D721Med (cell line): ENCODE data around the gene MVK.

Experiments
- DNase-seq: peaks from one replicate; pipeline ENCODE4 v3.0.0; 2011; ENCODE audit warnings: low spot score; ENCODE audit not compliant: insufficient read length
- FAIRE-seq: peaks from 2 replicates; lab custom pipeline; 2011; peaks lifted over from hg19 to GRCh38; lab: Jason Lieb, UNC
- TF ChIP-seq, protein P1 (sequence below): IDR thresholded peaks from 2 replicates; pipeline ENCODE4 v1.5.1; 2012; ENCODE audit warnings: mild to moderate bottlenecking, control low read depth; ENCODE audit not compliant: insufficient read depth; ENCODE audit errors: missing control alignments

Gene MVK

DNA sequence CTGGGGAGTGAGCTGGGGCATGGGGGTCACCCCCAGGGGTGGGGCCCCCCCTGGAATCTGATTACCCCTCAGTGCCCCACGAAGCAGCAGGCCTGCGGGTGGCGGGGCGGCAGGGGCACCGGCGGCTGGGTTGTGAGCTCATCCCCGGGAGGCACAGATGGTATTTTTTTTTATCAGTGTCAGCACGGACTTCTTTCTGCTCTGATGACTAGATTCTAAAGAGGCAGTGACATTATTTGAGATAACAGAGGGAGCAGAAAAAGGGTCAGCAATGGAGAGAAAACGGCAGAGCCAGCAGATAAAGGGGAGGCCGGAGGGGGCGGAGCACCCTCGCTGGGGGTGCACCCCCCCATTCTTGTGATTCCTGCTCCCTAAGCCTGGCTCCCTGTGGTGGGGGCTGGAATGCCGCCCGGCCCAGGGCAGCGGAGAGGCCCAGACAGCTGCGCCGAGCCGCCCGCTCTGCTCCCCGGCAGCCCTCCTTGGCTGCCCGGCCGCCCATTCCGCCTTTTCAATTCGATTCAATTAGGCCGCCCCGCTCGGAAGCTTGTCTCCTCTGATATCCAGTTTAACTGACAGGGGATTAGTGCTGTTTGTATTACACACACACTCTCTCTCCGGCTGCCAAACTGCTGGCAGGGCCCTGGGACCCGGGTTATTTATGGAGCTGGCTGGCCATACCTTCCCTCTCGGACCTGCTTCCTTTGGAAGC lies 32.9 kb downstream of the MVK start:
- TF ChIP-seq, protein P1, sequence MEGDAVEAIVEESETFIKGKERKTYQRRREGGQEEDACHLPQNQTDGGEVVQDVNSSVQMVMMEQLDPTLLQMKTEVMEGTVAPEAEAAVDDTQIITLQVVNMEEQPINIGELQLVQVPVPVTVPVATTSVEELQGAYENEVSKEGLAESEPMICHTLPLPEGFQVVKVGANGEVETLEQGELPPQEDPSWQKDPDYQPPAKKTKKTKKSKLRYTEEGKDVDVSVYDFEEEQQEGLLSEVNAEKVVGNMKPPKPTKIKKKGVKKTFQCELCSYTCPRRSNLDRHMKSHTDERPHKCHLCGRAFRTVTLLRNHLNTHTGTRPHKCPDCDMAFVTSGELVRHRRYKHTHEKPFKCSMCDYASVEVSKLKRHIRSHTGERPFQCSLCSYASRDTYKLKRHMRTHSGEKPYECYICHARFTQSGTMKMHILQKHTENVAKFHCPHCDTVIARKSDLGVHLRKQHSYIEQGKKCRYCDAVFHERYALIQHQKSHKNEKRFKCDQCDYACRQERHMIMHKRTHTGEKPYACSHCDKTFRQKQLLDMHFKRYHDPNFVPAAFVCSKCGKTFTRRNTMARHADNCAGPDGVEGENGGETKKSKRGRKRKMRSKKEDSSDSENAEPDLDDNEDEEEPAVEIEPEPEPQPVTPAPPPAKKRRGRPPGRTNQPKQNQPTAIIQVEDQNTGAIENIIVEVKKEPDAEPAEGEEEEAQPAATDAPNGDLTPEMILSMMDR, result no peak
- FAIRE-seq (no peak), DNase-seq (peak; percentile 83)

DNA sequence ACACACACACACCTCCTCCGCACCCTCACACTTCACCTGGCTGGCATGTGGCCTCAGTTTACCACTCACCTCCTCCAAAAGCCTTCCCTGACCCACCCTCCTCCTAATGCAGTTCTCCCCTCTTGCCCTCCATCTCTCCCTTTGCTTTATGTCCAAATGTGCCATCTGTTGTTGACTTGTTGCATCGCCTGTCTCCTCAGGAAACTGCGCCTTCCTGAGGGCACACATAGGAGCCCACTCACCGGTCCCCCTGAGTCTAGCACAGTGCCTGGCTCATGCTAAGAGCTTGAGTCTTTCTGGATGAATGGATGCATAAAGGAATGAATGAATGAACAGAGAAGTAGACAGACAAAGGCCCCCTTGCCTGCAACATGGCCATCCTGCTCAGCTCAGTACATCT lies 34.0 kb downstream of the MVK start:
- TF ChIP-seq, protein P1, result no peak
- DNase-seq, result no peak
- FAIRE-seq, result no peak

DNA sequence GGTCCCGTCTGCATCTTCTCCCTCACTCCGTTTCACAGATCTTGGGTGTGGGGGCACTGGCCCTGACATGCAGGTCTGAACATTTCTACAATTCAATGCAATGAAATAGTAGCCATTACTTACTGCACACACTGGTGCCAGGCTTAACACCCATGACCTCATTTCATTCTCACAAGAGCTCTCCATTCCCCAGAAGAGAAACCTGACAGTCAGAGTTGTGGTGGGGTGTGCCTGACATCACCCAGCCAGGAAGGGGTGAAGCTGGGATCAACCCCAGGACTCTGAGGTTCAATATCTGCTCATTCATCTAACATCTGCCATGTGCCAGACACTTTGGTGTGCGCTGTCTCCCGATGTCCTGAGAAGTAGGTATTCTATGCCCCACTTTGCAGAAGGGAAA lies 34.7 kb downstream of the MVK start:
- no peak for FAIRE-seq
- TF ChIP-seq, protein P1, result no peak
- DNase-seq, result no peak

DNA sequence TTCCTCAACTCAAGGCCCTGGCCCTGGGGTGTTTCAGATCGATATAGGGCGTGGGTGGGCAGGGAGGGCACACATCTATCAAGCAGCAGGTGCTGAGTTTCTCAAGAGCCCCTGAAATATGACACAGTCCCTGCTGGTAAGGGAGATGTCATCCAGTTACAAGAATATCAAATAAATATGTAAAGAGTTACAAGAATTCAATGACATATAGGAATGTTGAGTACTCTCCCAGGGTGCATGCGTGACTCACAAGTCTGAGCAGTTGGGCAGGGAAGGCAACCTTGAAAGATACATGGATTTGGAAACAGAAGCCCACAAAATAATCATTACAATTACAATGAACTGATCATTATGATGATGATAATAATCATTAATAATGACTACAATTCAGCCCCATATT lies 35.2 kb downstream of the MVK start:
- FAIRE-seq (no peak), DNase-seq (no peak)
- TF ChIP-seq, protein P1, result no peak

DNA sequence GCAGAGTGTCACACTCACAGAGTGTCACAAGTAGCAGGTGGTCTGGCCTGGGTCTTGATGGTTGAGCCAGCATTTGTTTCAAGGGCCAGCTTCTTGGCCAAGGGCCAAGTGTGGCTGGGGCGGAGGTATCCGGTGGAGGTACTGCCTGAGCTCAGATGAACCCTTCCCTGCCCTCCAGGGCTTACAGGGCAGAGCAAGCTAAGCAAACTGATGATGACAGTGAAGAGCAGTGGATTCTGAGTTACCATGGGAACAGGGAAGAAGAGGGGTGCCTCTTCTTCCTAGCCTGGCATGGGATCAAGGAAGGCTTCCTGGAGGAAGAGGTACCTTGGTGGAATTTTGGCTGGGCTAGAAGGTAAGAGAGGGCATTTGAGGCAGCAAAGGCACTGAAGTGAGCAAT lies 35.7 kb downstream of the MVK start:
- no peak for FAIRE-seq
- DNase-seq, result no peak
- TF ChIP-seq, protein P1, result no peak

DNA sequence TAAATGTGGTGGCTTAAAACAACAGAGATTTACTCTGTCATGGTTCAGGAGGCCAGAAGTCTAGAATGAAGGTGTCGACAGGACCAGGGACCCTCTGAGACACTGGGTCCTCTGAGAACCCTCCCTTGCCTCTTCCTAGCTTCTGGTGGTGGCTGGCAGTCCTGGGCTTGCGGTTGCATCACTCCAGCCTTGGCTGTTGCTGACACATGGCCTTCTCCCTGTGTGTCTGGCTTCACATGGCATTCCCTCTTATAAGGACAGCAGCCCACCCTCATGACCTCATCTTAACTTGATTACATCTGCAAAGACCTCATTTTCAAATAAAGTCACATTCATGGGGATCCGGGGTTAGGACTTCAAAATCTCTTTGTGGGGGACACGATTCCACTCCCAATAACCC lies 36.9 kb downstream of the MVK start:
- TF ChIP-seq, protein P1, result no peak
- DNase-seq (no peak), FAIRE-seq (no peak)

DNA sequence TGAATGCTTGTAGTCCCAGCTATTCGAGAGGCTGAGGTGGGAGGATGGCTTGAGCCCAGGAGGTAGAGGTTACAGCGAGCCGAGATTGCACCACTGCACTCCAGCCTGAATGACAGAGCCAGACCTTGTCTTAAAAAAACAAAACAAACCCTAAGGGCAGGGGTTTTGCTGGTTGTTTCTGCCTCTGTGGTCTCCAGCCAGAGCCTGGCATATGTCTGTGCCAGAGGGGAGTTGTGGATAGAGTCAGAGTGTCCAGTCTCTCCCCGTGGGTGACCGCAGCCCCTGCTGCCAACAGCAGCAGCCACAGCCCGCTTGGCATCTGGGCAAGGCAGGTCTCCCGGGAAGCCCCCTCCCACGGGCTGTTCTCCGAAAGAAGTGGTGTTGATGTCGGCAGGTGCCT lies 37.6 kb downstream of the MVK start:
- DNase-seq (no peak), FAIRE-seq (no peak)
- TF ChIP-seq, protein P1, result no peak
